AG20443 (cell line): ENCODE results near the gene HMGB3.
"Not testable (repeated sequence)": the region's sequence is repeated elsewhere in the genome, so short reads cannot be mapped to it uniquely, and the experiment has no call there.

Source experiments
- DNase-seq: peaks from one replicate; pipeline ENCODE4 v3.0.0; 2012; ENCODE audit warnings: low spot score, mixed read lengths

HMGB3 gene

GRCh38 chrX:150982788-150983520, at the start of gene HMGB3:
Gene HMGB3 (plus strand): TSS chrX:150983335. CDS start chrX:150985600, 2,265 bp downstream.
- DNase-seq, result peak; percentile 93

- no peak for DNase-seq
Measured at GRCh38 chrX:150933945-150934350, 49.2 kb upstream of the HMGB3 start.

- DNase-seq, result peak; percentile 50
Measured at GRCh38 chrX:150934453-150934852, 48.7 kb upstream of the HMGB3 start.

GRCh38 chrX:150935467-150935866, 47.7 kb upstream of the HMGB3 start:
- DNase-seq, result peak; percentile 69

- no peak for DNase-seq
Measured at GRCh38 chrX:150936556-150936955, 46.6 kb upstream of the HMGB3 start.

- DNase-seq, result no peak
Measured at GRCh38 chrX:150940844-150941495, 42.2 kb upstream of the HMGB3 start.

DNA sequence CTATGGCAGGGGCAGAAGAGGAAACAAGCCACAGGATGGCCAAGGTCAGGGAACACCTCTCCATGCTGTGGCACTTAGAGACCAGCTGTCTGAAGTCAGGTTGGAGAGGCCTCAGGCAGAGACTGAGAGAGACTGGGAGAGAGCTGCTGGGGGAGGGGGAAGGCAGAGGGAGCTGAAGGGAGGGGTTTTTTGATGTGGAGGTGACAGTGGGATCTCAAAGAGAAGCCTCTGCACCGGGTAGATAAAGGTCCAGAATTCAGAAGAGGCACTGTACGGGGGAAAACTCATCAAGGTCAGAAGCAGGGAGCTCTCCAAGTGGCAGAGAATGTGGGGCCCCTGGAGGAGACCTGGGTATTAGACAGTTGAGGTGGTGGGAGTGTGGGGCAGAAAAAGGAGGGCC, 41.6 kb upstream of the HMGB3 start:
- DNase-seq, result no peak

GRCh38 chrX:150942942-150943594, 40.1 kb upstream of the HMGB3 start:
- DNase-seq, result no peak

GRCh38 chrX:150944233-150944632, 38.9 kb upstream of the HMGB3 start:
- no peak for DNase-seq

GRCh38 chrX:150954951-150955350, 28.2 kb upstream of the HMGB3 start:
- DNase-seq, result no peak

DNA sequence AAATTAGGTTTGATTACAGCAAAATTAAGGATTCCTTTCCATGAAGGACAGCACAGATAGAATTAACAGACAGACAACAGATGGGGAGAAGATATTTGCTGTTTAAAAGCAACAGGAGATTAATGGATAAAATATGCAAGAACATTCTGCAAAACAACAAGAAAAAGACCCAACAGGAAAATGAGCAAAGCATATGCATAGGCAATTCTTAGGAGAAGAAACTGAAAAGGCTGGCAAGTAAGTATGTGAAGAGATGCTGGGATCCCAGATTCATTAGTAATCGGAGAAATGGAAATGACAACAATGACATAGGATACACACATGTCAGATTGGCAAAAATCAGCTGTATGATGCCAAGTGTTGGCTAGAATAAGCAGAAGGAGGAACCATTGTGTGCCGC, 27.5 kb upstream of the HMGB3 start:
- no peak for DNase-seq

GRCh38 chrX:150958177-150958576, 25.0 kb upstream of the HMGB3 start:
- DNase-seq, result no peak

- no peak for DNase-seq
Measured at GRCh38 chrX:150959557-150959956, 23.6 kb upstream of the HMGB3 start.

- DNase-seq, result no peak
Measured at GRCh38 chrX:150961631-150962030, 21.5 kb upstream of the HMGB3 start.

DNA sequence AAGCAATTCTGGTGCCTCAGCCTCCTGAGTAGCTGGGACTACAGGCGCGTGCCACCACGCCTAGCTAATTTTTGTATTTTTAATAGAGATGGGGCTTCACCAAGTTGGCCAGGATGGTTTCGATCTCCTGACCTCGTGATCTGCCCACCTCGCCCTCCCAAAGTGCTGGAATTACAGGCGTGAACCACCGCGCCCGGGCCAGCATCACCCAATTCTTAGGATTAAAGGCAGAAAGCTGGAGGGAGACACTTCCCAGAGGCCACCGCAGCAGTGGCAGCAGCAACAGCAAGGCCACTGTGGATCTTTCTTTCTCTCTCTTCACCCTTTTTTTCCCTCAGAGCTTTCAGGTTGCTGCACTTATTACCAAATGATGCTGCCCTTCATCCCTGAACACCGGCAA, 18.7 kb upstream of the HMGB3 start:
- DNase-seq, result not testable (repeated sequence)

DNA sequence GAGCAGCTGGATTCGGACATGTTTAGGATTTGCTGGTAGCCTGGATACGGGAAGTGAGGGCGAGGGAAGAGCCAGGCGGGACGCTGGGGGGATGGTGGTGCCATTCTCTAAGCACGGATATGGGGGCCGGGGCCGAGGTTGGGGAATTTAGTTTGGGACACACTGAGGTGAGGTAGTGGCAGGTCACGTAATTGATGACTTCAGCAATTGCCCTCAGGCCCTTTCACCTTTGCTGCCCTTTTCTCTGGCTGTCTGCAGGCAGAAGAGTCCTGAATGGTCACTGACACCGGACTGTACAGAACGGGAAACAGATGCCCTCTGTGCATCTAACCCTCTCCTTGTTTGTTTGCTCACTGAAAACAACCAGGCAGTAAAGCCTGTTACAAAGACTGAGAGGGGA, 16.9 kb upstream of the HMGB3 start:
- no peak for DNase-seq

GRCh38 chrX:150966742-150967141, 16.4 kb upstream of the HMGB3 start:
- DNase-seq, result no peak

DNA sequence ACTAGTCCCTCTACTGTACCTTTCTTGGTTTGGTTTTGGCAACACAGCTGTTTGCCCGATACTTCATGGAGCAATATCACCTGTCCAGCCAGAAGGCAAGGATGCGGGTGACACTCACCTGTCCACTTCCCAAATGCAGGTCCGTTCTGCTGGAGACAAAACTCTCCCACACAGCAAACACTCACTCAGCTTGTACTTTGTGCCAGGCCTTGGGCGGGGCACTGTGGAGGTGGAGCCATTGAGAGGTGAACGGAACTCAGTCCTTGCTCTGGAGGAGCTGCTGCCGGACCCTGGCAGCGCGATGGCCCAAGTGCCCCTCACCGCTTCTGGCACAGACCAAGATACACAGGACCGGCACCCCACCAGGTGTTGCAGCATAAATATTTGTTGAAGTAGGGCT, 15.3 kb upstream of the HMGB3 start:
- DNase-seq, result no peak

GRCh38 chrX:150968862-150969720, 14.0 kb upstream of the HMGB3 start:
- DNase-seq, result no peak

DNA sequence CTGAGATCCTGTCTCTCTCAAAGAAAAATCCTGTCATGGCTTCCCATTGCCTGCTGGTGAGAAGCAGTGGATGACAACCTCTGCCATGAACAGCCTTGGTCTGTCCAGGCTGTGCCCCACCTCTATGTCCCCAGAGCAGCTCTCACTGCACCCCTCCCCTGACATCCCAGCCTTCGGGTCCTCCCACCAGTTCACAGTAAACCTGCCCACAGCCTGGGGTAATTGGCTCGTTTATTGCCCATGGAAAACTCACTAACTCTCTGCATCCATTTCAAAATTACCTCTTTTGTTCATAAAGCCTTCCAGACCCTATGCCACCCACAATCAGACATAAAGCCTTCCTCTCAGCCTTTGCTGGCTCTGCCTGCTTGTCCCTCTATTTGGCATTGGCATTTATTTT, 10.7 kb upstream of the HMGB3 start:
- no peak for DNase-seq

GRCh38 chrX:150975655-150976390, 7.3 kb upstream of the HMGB3 start:
- no peak for DNase-seq
